DND-41 (cell line): ENCODE data around the gene PHF14.

Experiments
- CTCF ChIP-seq: IDR thresholded peaks from 2 replicates; pipeline ENCODE4 v1.5.1; 2012; ENCODE audit warnings: borderline replicate concordance, low read length, moderate library complexity, mild to moderate bottlenecking; ENCODE audit not compliant: poor library complexity, severe bottlenecking; ENCODE audit errors: extremely low read depth
- EZH2 ChIP-seq: IDR thresholded peaks from 3 replicates; pipeline ENCODE4 v1.6.1; 2012; ENCODE audit warnings: borderline replicate concordance, low read depth, mild to moderate bottlenecking, moderate library complexity, low read length, inconsistent platforms; ENCODE audit not compliant: severe bottlenecking

GRCh38 chr7:11060893-11061292 is 87.2 kb downstream of the PHF14 start:
- TF ChIP-seq CTCF: no peak
- TF ChIP-seq EZH2: no peak
